Fibroblast of mammary gland (primary cell): ENCODE data around the gene APC.
A peak's percentile ranks its signal among the peaks of the same experiment; 100 is the strongest.

Experiments used
- DNase-seq: peaks from one replicate; pipeline ENCODE4 v3.0.0-alpha.2; 2010; ENCODE audit warnings: low read depth
- H3K4me3 ChIP-seq: 2 replicates; pipeline ENCODE4 v1.5.1; 2011; ENCODE audit warnings: low read depth, mild to moderate bottlenecking, low read length, moderate library complexity; ENCODE audit not compliant: control insufficient read depth
- TF ChIP-seq, protein P1 (sequence below): conservative IDR thresholded peaks from 2 replicates; pipeline ENCODE4 v1.5.1; 2011; ENCODE audit warnings: low read depth, low read length, inconsistent platforms; ENCODE audit not compliant: control insufficient read depth, insufficient read depth

APC gene

DNA sequence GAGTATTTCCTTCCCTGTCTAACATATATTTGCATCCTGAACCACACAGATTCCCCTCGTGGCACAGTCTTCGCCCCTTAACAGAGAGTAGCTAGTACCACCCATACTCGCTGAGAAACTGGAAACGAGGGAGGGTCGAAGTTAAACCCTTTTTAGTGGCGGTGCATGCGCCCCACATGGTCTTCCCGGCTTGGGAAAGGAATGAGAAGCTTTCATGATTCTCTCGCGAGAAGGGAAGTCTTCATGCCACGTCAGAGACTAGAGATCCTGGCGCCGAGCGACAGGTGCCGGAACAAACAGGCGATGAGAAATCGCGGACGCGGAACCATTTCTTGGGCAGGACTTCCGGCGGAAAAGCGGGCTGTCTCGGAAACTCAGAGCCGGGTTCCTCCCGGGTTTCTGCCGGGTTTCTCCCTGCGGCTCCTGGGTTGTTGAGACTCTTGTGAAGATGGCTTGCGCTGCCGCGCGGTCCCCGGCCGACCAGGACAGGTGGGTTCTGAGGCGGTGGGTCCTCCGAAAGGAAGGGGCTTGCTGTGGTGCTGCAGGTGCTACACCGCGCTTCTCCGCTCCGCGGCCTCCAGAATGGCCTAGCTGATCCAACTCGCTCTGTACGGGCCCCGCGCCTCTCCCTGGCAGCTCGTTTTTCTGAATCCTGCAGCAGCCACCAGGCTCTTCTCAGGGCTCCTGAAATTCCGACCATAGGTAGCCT lies 123.4 kb downstream of the APC start, which contains the start of gene SRP19:
Gene SRP19, plus strand, starts transcription at position 359 of the 709 bp plus-strand sequence. Its CDS starts 90 bp downstream, at position 449.
- TF ChIP-seq, protein P1, sequence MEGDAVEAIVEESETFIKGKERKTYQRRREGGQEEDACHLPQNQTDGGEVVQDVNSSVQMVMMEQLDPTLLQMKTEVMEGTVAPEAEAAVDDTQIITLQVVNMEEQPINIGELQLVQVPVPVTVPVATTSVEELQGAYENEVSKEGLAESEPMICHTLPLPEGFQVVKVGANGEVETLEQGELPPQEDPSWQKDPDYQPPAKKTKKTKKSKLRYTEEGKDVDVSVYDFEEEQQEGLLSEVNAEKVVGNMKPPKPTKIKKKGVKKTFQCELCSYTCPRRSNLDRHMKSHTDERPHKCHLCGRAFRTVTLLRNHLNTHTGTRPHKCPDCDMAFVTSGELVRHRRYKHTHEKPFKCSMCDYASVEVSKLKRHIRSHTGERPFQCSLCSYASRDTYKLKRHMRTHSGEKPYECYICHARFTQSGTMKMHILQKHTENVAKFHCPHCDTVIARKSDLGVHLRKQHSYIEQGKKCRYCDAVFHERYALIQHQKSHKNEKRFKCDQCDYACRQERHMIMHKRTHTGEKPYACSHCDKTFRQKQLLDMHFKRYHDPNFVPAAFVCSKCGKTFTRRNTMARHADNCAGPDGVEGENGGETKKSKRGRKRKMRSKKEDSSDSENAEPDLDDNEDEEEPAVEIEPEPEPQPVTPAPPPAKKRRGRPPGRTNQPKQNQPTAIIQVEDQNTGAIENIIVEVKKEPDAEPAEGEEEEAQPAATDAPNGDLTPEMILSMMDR: no peak
- peak; percentile 98 for DNase-seq

GRCh38 chr5:112861638-112861985 lies 123.9 kb downstream of the APC start:
- no peak for DNase-seq
- H3K4me3 ChIP-seq: peak overlapping the region; percentile 100
- TF ChIP-seq, protein P1: no peak

More for the DNA sequence above, 123.4 kb downstream of the APC start, which contains the start of gene SRP19:
- peak within 1 kb of the TSS; percentile 100 for H3K4me3 ChIP-seq

DNA sequence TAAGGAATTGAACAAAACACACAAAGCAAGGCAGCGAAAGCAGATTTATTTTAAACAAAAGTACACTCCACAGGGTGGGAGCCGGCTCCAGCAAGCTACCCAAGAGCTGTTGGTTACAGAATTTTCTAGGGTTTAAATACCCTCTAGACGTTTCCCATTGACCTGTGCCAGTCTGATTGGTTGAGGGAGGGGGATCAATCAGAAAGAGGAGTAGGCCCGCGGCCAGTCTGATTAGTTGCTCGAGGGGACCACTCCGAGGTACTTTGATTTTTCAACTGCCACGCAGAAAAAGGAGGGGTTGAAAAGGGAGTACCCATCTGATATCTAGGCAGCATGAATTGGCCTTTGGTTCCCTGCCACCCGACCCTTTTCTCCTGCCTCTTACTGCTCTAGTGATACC lies 124.4 kb downstream of the APC start:
- DNase-seq: no peak
- TF ChIP-seq, protein P1: no peak
- peak overlapping the region; percentile 100 for H3K4me3 ChIP-seq

GRCh38 chr5:112863549-112863948 lies 125.9 kb downstream of the APC start:
- TF ChIP-seq, protein P1: no peak
- H3K4me3 ChIP-seq: peak overlapping the region; percentile 14
- DNase-seq: peak; percentile 34

DNA sequence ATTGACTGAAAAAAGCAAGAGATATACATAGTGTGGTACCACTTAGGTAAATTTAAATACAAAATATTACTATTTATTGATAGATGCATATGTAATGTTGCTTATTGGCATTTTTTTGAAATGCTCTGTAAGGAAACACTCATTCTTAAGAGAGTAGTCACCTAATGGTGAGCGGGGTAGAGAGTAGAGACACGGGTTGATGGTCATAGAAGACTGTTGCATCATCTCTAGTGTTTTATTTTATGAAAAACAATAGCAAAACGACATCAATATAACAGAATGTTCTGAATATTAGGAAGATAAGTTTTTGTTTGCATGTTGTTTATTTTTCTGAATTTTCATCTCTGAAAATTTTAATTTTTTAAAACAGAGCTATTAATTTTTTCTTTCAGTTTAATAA lies 127.4 kb downstream of the APC start:
- no peak overlapping the region for H3K4me3 ChIP-seq
- TF ChIP-seq, protein P1: no peak
- DNase-seq: peak; percentile 32

DNA sequence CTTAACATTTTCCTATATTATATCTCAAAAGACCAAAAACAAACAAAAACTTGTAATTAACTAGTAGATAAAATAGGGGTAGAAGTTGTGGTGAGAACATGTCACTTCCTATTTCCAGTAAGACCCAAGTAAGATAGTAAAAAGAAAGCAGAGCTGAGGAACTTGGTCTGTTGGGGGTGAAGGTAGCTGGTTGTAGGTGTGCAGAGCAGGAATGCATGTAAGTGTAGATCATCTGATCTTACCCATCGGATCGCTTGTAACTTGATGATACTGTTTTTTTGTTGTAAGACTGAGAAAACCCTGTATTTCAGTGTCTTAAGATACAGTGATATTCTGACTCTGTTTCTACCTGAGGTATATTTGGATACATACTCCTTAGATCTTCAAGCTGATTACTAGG lies 129.1 kb downstream of the APC start:
- DNase-seq: no peak
- H3K4me3 ChIP-seq: no peak overlapping the region
- TF ChIP-seq, protein P1: no peak
